Skin of body (tissue), 2 donors: ENCODE measurements around the gene TBL1XR1. TPM values are rescaled to one million over a fixed set of nuclear protein-coding genes. Genes with fewer than 3 reads are reported as not detected.

Source experiments
- DNase-seq: peaks from one replicate; lab custom pipeline; 2025; lab: John Stamatoyannopoulos, UW
- total RNA-seq: library from RNA; depleted of rRNA; stranded (reverse); fragments of >200 nt; gene quantifications from one replicate; pipeline ENCODE4 v1.2.3, GENCODE V29; 2014

TBL1XR1 gene
- total RNA-seq, 1 donor from 2014 or later, result 138 TPM

DNA sequence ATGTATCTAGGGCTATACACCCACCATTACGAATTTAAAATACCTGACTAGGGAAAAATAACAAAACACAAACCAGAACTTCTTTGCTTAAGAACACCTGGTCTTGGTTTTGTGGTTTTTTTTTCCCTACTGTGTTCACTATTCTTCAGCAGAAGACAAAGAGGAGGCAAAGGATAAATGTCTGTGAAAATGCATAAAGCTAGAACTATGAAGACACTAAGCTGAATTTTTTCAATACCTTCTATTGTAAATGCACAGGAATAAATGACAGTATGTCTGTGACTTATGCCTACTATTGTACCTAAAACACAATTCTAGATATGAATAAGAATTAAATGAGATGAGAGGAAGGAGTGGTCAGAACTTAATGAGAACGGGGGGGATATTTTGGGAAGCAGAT lies 86.9 kb downstream of the TBL1XR1 start:
- DNase-seq, result no peak

- no peak for DNase-seq
Observed at GRCh38 chr3:177109688-177110330, 87.5 kb downstream of the TBL1XR1 start.

DNA sequence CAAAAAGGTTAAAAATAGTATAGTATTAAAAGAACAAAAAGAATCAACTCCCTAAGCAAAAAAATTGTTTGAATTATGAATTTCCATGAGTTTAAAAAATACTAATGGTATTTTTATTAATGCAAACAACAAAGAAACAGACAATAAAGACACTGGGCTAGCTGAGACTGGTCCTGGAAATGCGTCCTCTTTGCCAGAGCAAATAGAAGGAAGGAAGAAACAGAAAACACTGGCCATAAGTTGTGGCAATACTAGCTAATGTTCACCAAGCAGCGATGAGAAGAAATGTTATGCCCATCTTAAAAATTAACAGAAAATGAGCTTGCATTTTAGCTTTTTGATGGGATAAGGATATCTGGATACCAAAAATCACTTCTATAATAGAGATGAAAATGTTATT lies 88.6 kb downstream of the TBL1XR1 start:
- no peak for DNase-seq

DNA sequence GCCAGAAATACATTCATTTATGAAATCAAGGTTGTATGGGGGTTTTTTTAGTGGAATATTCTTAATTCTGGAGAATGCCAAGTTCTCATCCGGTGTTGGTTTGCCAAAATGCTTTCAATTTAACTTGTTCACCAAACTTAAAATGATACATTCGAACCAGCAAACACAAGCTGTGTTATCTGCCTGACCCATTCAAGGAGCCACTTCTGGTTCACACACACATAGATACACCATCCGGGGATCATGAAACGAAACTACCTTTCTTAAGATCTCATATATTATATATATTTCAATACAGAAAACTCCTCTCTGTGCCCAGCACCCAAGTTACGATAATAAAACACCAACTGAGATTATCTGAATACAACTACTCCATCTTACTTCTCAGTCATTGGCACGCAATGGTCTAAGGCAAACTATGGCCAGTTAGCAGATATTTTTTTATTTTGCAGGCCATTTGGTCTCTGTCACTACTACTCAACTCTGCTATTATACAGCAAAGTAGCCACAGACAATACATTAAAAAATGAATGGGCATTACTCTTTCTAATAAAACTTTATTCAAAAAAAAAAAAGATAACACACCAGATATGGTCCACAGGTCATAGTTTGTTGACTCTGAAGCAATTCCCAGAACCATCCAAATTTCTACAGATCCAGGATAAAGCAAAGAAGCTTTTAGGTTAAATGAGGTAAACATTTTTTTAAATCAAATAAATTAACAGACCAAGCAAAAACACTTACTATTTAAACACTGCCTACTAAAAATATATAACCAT lies 89.6 kb downstream of the TBL1XR1 start:
- DNase-seq, result no peak

DNA sequence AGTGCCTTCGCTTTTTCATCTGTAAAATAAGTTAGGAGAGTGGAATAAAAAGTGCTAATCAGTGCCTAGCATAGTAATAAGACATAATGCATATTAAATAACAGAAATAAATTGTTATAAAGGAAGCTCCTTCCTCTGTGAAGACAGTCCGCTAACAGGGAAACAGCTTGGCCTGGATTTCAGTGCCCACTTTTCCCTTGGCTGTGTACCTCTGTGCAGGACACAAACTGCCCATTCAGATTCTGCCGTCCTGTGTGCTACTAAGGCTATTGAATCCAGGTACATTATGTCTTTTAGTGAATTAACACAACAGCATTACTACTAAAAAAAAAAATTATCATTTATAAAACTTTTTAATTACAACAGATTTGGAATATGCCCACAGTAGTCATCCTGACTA lies 90.7 kb downstream of the TBL1XR1 start:
- no peak for DNase-seq

GRCh38 chr3:177106184-177106583 lies 91.1 kb downstream of the TBL1XR1 start:
- DNase-seq, result no peak

GRCh38 chr3:177105623-177106022 lies 91.7 kb downstream of the TBL1XR1 start:
- DNase-seq, result no peak

DNA sequence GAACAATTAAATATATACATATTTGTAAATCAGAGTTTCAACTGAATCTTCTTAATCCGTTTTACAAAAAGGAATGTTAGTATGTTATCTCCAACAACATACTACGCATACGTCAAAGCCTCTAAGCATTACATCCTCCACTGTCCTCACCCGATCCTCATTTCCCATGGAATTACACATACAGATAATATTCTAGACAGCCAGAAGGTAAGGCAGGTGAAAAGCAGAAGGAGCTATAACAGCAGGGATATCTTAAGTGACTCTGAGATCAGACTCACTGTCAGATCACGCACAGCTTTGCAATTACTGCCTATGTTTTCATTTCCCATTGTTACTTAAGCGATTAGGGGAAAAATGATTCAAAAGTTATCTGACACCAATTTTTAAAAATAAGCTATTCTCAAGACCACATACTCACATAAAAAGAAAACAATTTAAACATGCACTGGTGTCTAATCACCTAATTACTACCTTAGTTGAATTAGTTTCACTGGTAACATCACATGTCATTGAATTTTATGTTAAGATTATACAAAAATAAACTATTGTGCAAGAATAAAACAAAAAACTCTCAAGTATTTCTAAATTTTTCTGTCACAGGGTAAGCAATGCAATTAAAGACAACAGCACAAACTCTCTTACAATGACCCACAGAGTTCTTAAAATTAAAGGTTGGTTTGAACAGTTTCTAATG lies 92.8 kb downstream of the TBL1XR1 start:
- DNase-seq, result no peak

DNA sequence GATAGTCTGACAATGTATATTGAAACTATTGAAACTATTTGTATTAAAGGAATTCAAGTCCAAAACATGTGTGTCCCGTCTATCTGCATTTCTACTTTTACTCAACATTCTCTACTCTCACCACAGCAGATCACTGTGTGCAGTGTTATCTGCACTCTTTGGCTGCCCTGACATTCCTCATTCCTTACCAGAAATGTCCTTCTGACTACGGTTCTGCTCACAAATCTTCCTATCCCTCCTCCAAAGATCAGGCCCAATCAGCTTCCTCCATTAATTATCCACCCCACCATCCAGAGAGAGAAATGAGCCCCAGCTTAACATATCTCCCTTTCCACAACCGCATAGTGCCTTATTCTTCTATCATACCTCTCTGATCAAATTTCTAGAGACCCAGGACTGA lies 94.7 kb downstream of the TBL1XR1 start:
- no peak for DNase-seq

DNA sequence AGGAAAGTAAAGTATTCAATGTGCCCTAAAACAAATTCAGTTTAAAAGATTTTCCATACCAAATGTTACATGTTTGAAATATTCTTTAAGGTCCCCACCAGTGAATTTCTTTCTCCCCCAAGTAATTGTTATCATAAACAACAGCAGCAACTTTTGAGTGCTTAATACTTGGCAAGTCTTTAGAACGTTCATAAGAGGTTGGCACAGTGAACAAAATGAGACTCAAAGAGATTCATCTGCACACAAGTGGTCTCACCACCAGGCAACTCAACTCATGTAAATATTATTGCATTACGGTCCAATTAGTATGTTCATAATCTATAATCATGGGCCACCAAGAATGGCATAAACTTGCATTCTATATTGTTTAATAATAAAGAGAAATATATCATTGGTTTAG lies 98.7 kb downstream of the TBL1XR1 start:
- DNase-seq, result no peak

DNA sequence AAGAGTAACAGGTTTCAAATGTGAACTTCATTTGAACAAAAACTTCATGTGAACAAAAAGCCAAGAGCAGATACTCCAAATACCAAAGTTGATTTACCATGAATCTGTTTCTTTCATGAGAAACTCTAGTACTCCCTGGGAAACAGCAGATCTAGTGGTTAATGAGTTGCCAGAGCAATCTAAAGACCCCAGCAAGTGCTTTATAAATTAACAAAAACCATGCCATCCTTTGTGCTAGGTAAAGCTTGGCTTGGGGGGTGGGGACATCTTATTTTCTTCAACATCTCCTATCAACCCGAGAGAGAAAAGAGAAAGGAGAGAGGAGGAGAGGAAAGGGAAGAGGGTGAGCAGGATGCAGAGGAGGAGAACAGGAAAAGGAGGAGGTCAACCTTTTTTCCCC lies 100.7 kb downstream of the TBL1XR1 start:
- no peak for DNase-seq

GRCh38 chr3:177093966-177094365 lies 103.3 kb downstream of the TBL1XR1 start:
- DNase-seq, result no peak

DNA sequence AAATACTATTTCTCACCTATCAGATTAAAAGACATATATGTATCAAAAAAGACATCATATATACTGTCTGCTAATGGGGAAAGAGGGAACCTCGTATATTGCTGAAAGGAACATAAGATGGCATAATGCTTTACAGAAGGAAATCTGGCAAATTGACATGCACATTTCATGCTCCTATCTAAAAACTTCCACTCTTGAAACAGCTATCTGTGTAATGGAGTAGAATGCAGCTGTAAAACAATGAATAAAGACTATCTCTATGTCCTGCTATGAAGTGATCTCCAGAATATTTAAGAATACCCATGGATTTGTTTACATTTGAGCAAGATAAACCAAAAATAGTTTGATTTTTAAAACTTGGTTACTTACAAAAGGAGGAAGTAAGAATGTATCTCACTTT lies 107.4 kb downstream of the TBL1XR1 start:
- no peak for DNase-seq

GRCh38 chr3:177089110-177089509 lies 108.2 kb downstream of the TBL1XR1 start:
- DNase-seq, result no peak

DNA sequence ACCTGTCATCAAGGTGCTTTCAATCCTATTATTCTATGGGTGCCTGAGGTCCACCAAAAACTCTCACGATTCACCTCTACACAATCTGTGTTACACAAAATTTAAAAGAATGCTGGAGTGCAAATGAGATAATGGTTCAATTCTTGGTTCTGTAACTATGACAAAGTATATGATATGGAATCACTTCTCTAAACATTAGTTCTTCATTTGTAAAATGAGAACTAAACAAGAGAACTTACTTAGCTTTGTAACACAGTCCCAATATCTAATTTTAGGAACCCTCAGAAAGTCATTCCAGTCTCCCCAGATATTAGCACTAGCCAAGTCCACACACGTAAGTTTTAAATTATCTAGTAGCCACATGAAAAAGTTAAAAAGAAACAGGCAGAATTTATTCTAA lies 111.5 kb downstream of the TBL1XR1 start:
- no peak for DNase-seq

- no peak for DNase-seq
Observed at GRCh38 chr3:177084616-177085015, 112.7 kb downstream of the TBL1XR1 start.

DNA sequence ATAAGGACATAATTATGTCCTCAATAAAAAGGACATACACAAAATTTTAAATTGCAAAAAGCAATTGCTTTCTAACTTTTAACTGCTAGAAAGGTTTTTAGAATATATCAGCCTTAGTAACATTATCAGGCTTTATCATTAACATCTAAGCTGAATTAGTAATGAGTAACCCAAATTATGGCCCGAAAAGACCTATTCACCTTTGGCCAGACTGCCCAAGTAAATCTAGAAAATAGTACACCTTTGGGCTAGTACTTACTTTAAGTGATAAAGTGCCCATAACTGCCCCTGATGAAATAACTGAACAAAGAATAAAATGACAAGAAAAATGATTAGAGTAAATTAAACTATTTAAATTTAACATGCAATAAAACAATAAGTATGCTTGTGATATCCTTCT lies 117.2 kb downstream of the TBL1XR1 start:
- DNase-seq, result no peak

GRCh38 chr3:177079684-177080083 lies 117.6 kb downstream of the TBL1XR1 start:
- DNase-seq, result no peak

DNA sequence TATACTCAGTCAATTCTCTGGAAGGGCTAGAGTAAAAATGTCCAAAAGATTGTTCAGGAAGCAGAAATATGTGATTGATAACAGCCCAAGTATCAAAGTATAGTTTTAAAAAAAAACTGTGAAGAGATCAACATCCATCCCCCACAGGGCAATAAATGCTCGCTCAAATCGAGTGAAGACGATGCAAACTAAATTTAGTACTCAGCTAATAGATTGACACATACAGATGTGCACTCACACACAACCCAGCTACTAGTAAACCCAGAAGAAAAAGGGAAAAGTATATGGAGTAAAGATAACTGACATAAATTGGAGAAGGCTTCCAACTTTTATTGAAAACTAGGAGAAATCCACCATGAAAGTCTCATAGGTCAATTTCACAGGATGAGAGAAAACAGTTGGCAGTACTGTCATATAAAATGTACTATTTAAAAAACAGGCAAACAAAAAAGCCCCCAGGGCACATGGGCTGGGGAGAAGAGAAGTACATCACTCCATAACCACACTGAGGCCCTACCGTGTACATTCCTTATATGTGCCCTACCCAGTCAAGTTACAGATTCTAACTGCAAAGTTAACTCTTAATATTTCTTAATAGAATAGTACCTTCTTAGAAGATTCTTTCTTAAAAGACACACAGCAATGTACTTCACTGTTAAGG lies 125.7 kb downstream of the TBL1XR1 start:
- DNase-seq, result no peak

GRCh38 chr3:177069514-177070329 lies 127.6 kb downstream of the TBL1XR1 start:
- DNase-seq, result no peak

- no peak for DNase-seq
Observed at GRCh38 chr3:177068967-177069366, 128.3 kb downstream of the TBL1XR1 start.
